Immature natural killer cell (primary cell): ENCODE measurements around the gene HFE. TPM values are rescaled to one million over a fixed set of nuclear protein-coding genes. Genes with fewer than 3 reads are reported as not detected.

Experiments
- DNase-seq, 3 donors: peaks; one replicate each; pipeline ENCODE4 v3.0.0; 2022; ENCODE audit warnings: mixed read lengths in 1 of 3
- H3K27ac Mint-ChIP-seq, 6 donors: one replicate each; pipeline ENCODE4 v1.8.0; 2020; ENCODE audit warnings: mixed read lengths in 6 of 6, mild to moderate bottlenecking in 5 of 6, inconsistent platforms in 4 of 6, moderate library complexity in 3 of 6
- H3K27me3 Mint-ChIP-seq, 3 donors: one replicate each; pipeline ENCODE4 v1.8.0; 2020 to 2021; ENCODE audit warnings: low read depth in 3 of 3, mild to moderate bottlenecking in 3 of 3, mixed read lengths in 3 of 3, moderate library complexity in 3 of 3, inconsistent platforms in 1 of 3
- H3K36me3 Mint-ChIP-seq, 3 donors: one replicate each; pipeline ENCODE4 v1.8.0; 2020; ENCODE audit warnings: mixed read lengths in 3 of 3, inconsistent platforms in 2 of 3, mild to moderate bottlenecking in 2 of 3
- H3K4me1 Mint-ChIP-seq, 2 donors: one replicate each; pipeline ENCODE4 v1.8.0; 2020; ENCODE audit warnings: inconsistent platforms in 2 of 2, mild to moderate bottlenecking in 2 of 2, mixed read lengths in 2 of 2, moderate library complexity in 1 of 2
- H3K4me3 Mint-ChIP-seq, 5 donors: one replicate each; pipeline ENCODE4 v1.8.0; 2020; ENCODE audit warnings: mild to moderate bottlenecking in 5 of 5, mixed read lengths in 5 of 5, inconsistent platforms in 3 of 5, moderate library complexity in 3 of 5
- H3K9me3 Mint-ChIP-seq, 6 donors: one replicate each; pipeline ENCODE4 v1.8.0; 2020; ENCODE audit warnings: mild to moderate bottlenecking in 6 of 6, mixed read lengths in 6 of 6, inconsistent platforms in 4 of 6, moderate library complexity in 3 of 6
- polyA plus RNA-seq, 3 donors: library from polyadenylated mRNA; unstranded; fragments of 300-500 nt; fragmentation: Illumina TruSeq; gene quantifications; one replicate each; pipeline ENCODE4 v1.2.3, GENCODE V29; 2021

HFE gene
- polyA plus RNA-seq, 3 donors from 2014 or later, result 0.90 to 5.1 (median 1.8) TPM

DNA sequence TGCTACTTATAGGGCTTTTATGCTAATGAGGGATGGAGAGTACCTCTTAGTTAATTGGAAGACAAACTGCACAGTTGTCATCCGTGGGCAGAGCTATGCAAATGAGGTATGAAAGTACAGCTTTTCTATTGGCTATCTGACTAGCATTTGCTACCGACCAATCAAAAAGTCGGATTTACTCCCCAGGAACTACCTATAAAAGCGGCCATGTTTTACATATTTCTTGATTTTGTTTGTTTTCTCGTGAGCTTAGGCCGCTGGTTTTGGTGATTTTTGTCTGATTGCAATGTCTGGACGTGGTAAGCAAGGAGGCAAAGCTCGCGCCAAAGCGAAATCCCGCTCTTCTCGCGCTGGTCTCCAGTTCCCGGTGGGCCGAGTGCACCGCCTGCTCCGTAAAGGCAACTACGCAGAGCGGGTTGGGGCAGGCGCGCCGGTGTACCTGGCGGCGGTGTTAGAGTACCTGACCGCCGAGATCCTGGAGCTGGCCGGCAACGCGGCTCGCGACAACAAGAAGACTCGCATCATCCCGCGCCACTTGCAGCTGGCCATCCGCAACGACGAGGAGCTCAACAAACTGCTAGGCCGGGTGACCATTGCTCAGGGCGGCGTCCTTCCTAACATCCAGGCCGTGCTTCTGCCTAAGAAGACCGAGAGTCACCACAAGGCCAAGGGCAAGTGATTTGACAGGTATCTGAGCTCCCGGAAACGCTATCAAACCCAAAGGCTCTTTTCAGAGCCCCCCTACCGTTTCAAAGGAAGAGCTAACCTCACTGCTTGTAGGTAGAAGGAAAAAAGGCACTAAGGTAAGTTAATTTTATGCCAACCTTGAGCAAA is 36.9 kb downstream of the HFE start:
- Mint-ChIP-seq H3K4me1 (peaks cover 39 to 48% of the 10 kb centered on the region in 2 donors), H3K36me3 (peaks cover 6 to 13% (median 12%) of the 10 kb centered on the region in 3 donors), H3K27ac (peak overlapping the region; percentile 97 to 100 (median 98)), H3K27me3 (peaks cover 19 to 22% (median 21%) of the 10 kb centered on the region in 3 donors), H3K4me3 (peak overlapping the region; percentile 96 to 100 (median 99)), H3K9me3 (no peaks in the 10 kb centered on the region)
- peak; percentile 89 to 94 (median 92) for DNase-seq

- no peaks in the 10 kb centered on the region for H3K9me3 Mint-ChIP-seq
- H3K27ac Mint-ChIP-seq, result peak overlapping the region; percentile 97 to 100 (median 98)
- peak overlapping the region; percentile 96 to 100 (median 99) for H3K4me3 Mint-ChIP-seq
- H3K27me3 Mint-ChIP-seq, result peaks cover 19 to 22% (median 21%) of the 10 kb centered on the region in 3 donors
- peak; percentile 27 to 35 (median 30) for DNase-seq
- peaks cover 10 to 19% (median 17%) of the 10 kb centered on the region in 3 donors for H3K36me3 Mint-ChIP-seq
- H3K4me1 Mint-ChIP-seq, result peaks cover 43 to 56% of the 10 kb centered on the region in 2 donors
These were observed 37.8 kb downstream of the HFE start for GRCh38 chr6:26124781-26125685.

DNA sequence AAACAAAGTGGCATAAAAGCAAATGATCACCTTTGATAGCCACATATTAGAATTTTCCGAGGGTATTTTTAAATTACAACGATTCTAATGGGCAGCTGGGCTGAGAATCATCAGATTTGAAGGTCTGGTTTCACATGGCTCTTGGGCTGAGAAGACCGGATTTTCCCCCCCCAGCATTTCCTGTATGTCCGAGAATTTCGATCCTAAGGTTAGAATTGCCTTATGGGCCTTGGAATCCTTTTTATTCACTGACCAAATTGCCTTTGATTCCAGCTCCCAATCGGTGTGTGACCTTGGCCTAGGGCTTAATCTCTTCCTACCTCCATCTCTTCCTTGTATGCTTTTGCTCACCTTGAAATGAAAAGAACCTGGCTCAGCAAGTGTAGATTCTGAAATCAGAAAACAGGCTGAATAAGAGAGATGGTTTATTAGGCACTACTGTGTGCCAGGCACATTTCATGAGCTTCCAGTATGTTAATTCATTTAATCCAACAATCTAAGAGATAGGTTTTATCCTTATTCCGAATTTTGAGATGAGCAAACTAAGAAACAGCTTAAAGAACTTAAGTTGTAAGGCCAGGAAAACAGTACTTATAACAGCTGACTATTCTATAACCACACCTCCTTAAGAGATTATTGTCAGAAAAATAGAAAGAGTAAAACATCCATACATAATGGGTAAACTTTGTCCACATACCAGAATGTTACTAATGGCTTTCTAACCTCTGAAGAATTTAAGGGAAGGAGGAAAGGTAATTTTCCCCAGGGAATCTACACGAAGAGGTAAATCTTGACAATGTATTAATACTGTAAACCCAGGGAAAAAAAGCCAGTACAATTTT is 39.4 kb downstream of the HFE start:
- Mint-ChIP-seq H3K9me3 (no peaks in the 10 kb centered on the region), H3K4me3 (peak overlapping the region; percentile 96 to 100 (median 99))

DNA sequence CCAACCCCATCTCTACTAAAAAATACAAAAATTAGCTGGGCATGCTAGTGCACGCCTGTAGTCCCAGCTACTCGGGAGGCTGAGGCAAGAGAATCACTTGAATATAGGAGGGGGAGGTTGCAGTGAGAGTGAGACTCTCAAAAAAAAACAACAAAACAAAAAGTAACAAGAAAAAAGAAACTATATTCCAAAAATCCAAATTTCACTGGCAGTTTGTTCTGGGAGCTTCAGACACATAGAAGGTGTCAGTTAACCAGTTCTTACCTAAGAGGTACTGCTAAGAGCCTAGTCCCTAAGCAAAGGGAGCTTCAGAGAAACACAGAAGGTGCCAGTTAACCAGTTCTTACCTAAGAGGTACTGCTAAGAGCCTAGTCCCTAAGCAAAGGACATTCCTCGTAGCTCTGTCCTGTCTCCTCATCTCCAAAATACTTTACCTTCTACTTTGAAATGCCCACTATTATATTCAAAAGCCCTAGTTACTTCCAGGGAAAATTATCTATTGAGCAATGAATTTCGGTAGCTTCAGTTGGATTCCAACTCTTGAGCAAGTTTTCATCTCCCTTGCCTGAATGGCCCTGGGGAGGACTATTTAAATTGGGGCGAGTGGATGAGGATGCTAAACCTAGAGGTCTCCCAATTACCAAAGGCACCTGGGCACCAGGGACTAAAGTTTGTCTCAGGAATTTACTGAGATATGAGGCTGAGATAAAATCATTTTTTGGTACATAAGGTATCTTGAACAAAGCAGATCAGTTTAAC is 41.0 kb downstream of the HFE start:
- no peak for DNase-seq
- Mint-ChIP-seq H3K4me3 (peak overlapping the region; percentile 96 to 100 (median 99)), H3K4me1 (peaks cover 42 to 55% of the 10 kb centered on the region in 2 donors), H3K27me3 (peaks cover 14 to 16% (median 15%) of the 10 kb centered on the region in 3 donors), H3K36me3 (peaks cover 14 to 22% (median 18%) of the 10 kb centered on the region in 3 donors), H3K27ac (peak overlapping the region; percentile 25 to 98 (median 55)), H3K9me3 (no peaks in the 10 kb centered on the region)

More for the DNA sequence above, 39.4 kb downstream of the HFE start:
- Mint-ChIP-seq H3K36me3 (peaks cover 14 to 19% (median 18%) of the 10 kb centered on the region in 3 donors), H3K27me3 (peaks cover 19 to 22% (median 21%) of the 10 kb centered on the region in 3 donors), H3K27ac (peak overlapping the region; percentile 97 to 100 (median 98)), H3K4me1 (peaks cover 46 to 59% of the 10 kb centered on the region in 2 donors)
- no peak for DNase-seq

DNA sequence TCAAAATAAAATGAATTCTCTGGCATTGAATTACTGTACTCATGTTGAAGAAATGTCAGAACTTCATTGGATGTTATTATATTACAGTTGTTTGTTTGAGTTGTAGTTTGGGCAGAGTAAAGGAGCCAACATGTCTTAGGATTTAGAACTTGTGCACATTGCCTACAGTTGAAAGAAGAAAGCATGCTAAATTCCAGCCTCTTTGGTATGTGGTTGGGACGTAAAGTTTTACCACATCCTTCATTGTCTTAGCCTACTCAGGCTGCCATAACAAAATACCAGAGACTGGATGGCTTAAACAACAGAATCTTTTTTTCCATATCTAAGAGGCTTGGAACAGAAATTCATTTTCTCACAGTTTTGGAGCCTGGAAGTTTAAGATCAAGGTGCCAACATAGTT is 42.4 kb downstream of the HFE start:
- Mint-ChIP-seq H3K27ac (peak overlapping the region in 1 of 6 donors; percentile 50), H3K4me1 (peaks cover 46 to 60% of the 10 kb centered on the region in 2 donors), H3K9me3 (no peaks in the 10 kb centered on the region), H3K27me3 (peaks cover 2 to 6% (median 2%) of the 10 kb centered on the region in 3 donors), H3K4me3 (peak overlapping the region in 1 of 5 donors; percentile 30), H3K36me3 (peaks cover 17 to 21% (median 18%) of the 10 kb centered on the region in 3 donors)
- DNase-seq, result peak in 1 of 3 donors; percentile 7

DNA sequence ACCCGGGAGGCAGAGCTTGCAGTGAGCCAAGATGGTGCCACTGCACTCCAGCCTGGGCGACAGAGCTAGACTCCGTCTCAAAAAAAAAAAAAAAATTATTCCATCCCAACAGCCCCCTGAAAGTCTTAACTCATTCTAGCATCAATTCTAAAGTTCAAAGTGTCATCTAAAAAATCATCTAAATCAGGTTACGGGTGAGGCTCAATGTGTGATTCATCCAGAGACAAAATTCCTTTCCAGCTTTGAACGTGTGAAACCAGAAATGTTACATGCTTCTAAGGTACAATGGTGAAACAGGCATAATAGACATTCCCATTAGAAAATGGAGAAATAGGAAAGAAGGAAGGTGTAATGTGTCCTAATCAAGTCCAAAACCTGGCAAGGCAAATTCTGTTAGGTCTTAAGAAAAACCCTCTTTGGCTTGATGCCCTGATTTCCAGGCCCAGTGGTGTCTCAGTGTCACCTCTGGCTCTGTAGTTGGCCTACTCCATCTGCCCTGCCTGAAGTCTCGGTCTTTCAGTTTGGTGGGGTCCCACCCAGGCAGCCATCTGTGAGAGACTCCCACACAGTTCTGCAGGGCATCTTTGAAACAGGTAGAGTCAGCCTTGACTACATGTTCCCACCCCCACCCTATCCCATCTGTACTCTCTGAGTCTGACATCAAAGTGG is 43.5 kb downstream of the HFE start:
- H3K36me3 Mint-ChIP-seq, result peaks cover 14 to 21% (median 18%) of the 10 kb centered on the region in 3 donors
- peaks cover 46 to 60% of the 10 kb centered on the region in 2 donors for H3K4me1 Mint-ChIP-seq
- peaks cover 0 to 3% (median 0%) of the 10 kb centered on the region in 3 donors for H3K27me3 Mint-ChIP-seq
- peak overlapping the region in 1 of 6 donors; percentile 30 for H3K27ac Mint-ChIP-seq
- no peaks in the 10 kb centered on the region for H3K9me3 Mint-ChIP-seq
- no peak overlapping the region for H3K4me3 Mint-ChIP-seq
- no peak for DNase-seq

DNA sequence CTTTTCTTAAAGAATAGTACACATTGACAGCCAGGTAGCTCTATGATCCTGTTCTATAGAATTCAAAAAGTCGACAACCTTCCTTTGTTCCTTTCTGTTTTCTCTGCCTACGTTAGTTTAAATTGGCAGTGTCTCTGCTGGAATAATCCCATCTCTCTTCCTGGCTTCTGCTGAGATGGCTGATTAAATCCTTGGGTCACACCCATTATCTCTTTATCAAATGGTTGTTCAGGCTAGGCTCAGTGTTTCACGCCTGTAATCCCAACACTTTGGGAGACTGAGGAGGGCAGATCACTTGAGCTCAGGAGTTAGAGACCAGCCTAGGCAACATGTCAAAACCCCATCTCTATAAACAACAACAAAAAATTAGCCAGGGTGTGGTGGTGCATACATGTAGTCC is 44.4 kb downstream of the HFE start:
- H3K27ac Mint-ChIP-seq, result peak overlapping the region in 3 of 6 donors; percentile 17 to 33 (median 19)
- H3K4me3 Mint-ChIP-seq, result no peak overlapping the region
- DNase-seq, result no peak
- H3K36me3 Mint-ChIP-seq, result peaks cover 14 to 21% (median 18%) of the 10 kb centered on the region in 3 donors
- no peaks in the 10 kb centered on the region for H3K9me3 Mint-ChIP-seq
- H3K4me1 Mint-ChIP-seq, result peaks cover 39 to 59% of the 10 kb centered on the region in 2 donors
- H3K27me3 Mint-ChIP-seq, result no peaks in the 10 kb centered on the region

- H3K36me3 Mint-ChIP-seq, result peaks cover 9 to 27% (median 21%) of the 10 kb centered on the region in 3 donors
- no peak overlapping the region for H3K4me3 Mint-ChIP-seq
- H3K27me3 Mint-ChIP-seq, result no peaks in the 10 kb centered on the region
- peak overlapping the region in 2 of 6 donors; percentile 24 to 36 for H3K27ac Mint-ChIP-seq
- no peaks in the 10 kb centered on the region for H3K9me3 Mint-ChIP-seq
- peaks cover 18 to 39% of the 10 kb centered on the region in 2 donors for H3K4me1 Mint-ChIP-seq
- no peak for DNase-seq
These were observed 46.5 kb downstream of the HFE start for GRCh38 chr6:26133730-26134129.

DNA sequence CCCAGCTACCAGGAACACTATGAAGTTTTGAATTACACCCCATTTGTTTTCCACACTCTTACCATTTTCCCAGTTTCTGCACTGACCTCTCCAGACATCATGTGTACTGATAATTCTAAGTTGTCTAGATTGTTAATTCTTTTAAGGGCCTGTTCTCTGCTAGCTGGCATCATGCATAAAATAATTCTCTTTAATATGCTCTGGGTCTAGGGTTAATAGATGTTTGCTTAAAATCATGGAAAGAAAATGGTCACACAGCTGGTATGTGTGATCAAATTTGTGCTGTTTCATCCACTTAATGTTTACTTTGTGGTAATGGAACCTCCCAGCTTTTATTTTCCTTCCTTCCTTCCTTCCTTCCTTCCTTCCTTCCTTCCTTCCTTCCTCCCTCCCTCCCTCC is 49.1 kb downstream of the HFE start:
- Mint-ChIP-seq H3K4me1 (peaks cover 10 to 22% of the 10 kb centered on the region in 2 donors), H3K9me3 (no peaks in the 10 kb centered on the region), H3K36me3 (peaks cover 3 to 21% (median 17%) of the 10 kb centered on the region in 3 donors), H3K27me3 (no peaks in the 10 kb centered on the region), H3K27ac (peak overlapping the region in 1 of 6 donors; percentile 37), H3K4me3 (no peak overlapping the region)
- no peak for DNase-seq

- no peaks in the 10 kb centered on the region for H3K9me3 Mint-ChIP-seq
- H3K36me3 Mint-ChIP-seq, result peaks cover 0 to 25% (median 17%) of the 10 kb centered on the region in 3 donors
- H3K27ac Mint-ChIP-seq, result no peak overlapping the region
- H3K27me3 Mint-ChIP-seq, result peaks cover 0 to 2% (median 0%) of the 10 kb centered on the region in 3 donors
- H3K4me1 Mint-ChIP-seq, result peaks cover 0 to 6% of the 10 kb centered on the region in 2 donors
- H3K4me3 Mint-ChIP-seq, result no peak overlapping the region
- DNase-seq, result no peak
These were observed 53.2 kb downstream of the HFE start for GRCh38 chr6:26140254-26140966.

GRCh38 chr6:26140967-26141294 is 53.7 kb downstream of the HFE start:
- DNase-seq, result no peak
- peaks cover 0 to 25% (median 17%) of the 10 kb centered on the region in 3 donors for H3K36me3 Mint-ChIP-seq
- H3K27me3 Mint-ChIP-seq, result peaks cover 0 to 2% (median 0%) of the 10 kb centered on the region in 3 donors
- no peak overlapping the region for H3K4me3 Mint-ChIP-seq
- no peak overlapping the region for H3K27ac Mint-ChIP-seq
- no peaks in the 10 kb centered on the region for H3K9me3 Mint-ChIP-seq
- peaks cover 0 to 6% of the 10 kb centered on the region in 2 donors for H3K4me1 Mint-ChIP-seq
